Karpas-422 (cell line): ENCODE measurements around the gene CLIP4. TPM values are rescaled to one million over a fixed set of nuclear protein-coding genes. Genes with fewer than 3 reads are reported as not detected.

Source experiments
- DNase-seq: peaks from one replicate; pipeline ENCODE4 v3.0.0-alpha.2; 2015
- H2AFZ ChIP-seq: fragments of 200-600 bp; sonication (generic); 2 replicates; pipeline ENCODE4 v1.6.1; 2014; ENCODE audit warnings: antibody characterized with exemption, low read length, mixed read lengths
- H3K27ac ChIP-seq: fragments of 200-600 bp; sonication (generic); 2 replicates; pipeline ENCODE4 v1.5.1; 2014; ENCODE audit warnings: mild to moderate bottlenecking, low read length, moderate library complexity
- H3K27me3 ChIP-seq: fragments of 200-600 bp; sonication (generic); 2 replicates; pipeline ENCODE4 v1.6.1; 2014; ENCODE audit warnings: low read length, mixed read lengths
- H3K36me3 ChIP-seq: fragments of 200-600 bp; sonication (generic); 2 replicates; pipeline ENCODE4 v1.6.1; 2014; ENCODE audit warnings: low read length, mixed read lengths; ENCODE audit not compliant: insufficient read depth
- H3K4me1 ChIP-seq: fragments of 200-600 bp; sonication (generic); 2 replicates; pipeline ENCODE4 v1.6.1; 2014; ENCODE audit warnings: mild to moderate bottlenecking, low read length, mixed read lengths
- H3K4me2 ChIP-seq: fragments of 200-600 bp; sonication (generic); 2 replicates; pipeline ENCODE4 v1.6.1; 2014; ENCODE audit warnings: low read length, low read depth, mild to moderate bottlenecking; ENCODE audit not compliant: poor library complexity, severe bottlenecking
- H3K4me3 ChIP-seq: fragments of 200-600 bp; sonication (generic); 2 replicates; pipeline ENCODE4 v1.5.1; 2014; ENCODE audit warnings: mild to moderate bottlenecking, antibody characterized with exemption, low read length, mixed read lengths
- H3K79me2 ChIP-seq: fragments of 200-600 bp; sonication (generic); 2 replicates; pipeline ENCODE4 v1.6.1; 2014; ENCODE audit warnings: mild to moderate bottlenecking, low read length, mixed read lengths
- H3K9ac ChIP-seq: fragments of 200-600 bp; sonication (generic); 2 replicates; pipeline ENCODE4 v1.6.0; 2014; ENCODE audit warnings: low read length
- H3K9me2 ChIP-seq: fragments of 200-600 bp; sonication (generic), shearing (Covaris generic); replicated peaks from 2 replicates; pipeline ENCODE4 v1.6.0; 2014; ENCODE audit warnings: mild to moderate bottlenecking, low read length, moderate library complexity; ENCODE audit not compliant: insufficient read depth
- H3K9me3 ChIP-seq: fragments of 300-700, 200-600 bp; sonication (generic); 2 replicates; pipeline ENCODE4 v1.6.1; 2014; ENCODE audit warnings: low read length, mixed read lengths
- H4K20me1 ChIP-seq: fragments of 200-600 bp; sonication (generic); 2 replicates; pipeline ENCODE4 v1.6.1; 2014; ENCODE audit warnings: mild to moderate bottlenecking, antibody characterized with exemption, low read length, low read depth; ENCODE audit not compliant: insufficient read depth
- total RNA-seq: library from RNA; depleted of rRNA; stranded (reverse); fragments of >200 nt; shearing (Covaris generic); gene quantifications from 2 replicates; pipeline ENCODE4 v1.2.3, GENCODE V29; 2014; ENCODE audit warnings: low replicate concordance

CLIP4 gene
- total RNA-seq, 1 experiment from 2014 or later: not detected

DNA sequence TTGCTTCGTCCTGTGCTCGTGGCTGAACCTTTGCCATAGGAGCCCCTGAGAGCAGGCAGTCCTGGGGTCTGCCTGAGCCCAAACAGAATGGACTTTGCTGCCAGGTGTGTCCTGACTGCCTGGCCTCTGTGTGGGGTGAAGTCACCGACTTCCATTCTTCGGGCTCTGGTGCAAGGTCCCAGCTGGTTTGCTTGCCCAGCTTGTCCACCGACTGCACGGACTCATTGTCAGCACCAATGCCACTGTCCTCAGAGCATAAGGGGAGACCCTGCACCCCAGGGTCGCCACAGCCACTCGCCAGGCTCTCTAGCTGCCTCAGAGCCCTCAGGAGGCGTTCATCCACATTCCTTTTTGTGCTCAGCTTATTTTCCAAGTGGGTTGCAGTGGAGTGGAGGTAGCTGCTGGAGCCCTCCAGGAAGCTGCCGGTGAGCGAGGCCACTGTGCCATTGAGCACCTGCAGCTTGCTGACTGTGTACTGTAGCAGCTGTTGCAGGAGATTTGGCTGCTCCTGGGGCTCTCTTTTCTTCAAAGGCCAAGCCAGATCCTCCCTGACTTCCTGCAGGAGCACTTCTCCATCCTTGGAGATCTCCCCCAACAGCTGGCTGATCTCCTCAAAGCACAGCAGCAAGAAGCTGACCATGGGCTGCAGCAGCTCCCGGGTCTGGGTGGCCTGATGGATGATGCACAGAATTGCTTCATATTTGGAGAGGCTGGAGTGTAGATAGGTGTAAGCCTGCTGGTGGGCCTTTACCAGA, 42.1 kb upstream of the CLIP4 start:
- Histone ChIP-seq H3K4me2 (no peak overlapping the region), H3K9me2 (no peaks in the 10 kb centered on the region), H3K4me3 (no peak overlapping the region), H3K27me3 (no peaks in the 10 kb centered on the region), H3K36me3 (no peaks in the 10 kb centered on the region), H3K79me2 (no peaks in the 10 kb centered on the region), H4K20me1 (no peaks in the 10 kb centered on the region), H2AFZ (no peak overlapping the region), H3K27ac (no peak overlapping the region), H3K9me3 (no peaks in the 10 kb centered on the region), H3K9ac (no peak overlapping the region), H3K4me1 (peaks cover 6% of the 10 kb centered on the region)
- no peak for DNase-seq

DNA sequence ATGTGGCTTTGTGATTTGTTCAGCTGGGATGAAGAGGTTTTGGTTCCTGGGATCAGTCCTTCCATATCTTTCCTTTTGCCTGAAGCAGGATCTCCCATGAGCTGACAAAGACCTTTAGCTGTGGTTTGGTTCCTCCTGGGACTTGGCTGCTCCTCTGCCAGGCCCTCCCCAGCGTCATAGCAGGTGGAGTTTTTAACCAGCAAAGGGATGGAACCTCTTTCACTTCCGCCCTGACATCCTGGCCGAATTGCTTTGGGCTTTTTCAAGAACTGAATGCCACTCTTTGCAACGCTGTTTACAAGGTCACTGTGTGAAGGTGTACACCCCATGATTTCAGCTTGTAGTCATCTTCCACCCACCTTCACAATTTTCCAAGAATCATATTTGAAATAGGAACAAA, 41.3 kb upstream of the CLIP4 start:
- H2AFZ ChIP-seq: no peak overlapping the region
- peaks cover 6% of the 10 kb centered on the region for H3K4me1 ChIP-seq
- H3K9me2 ChIP-seq: no peaks in the 10 kb centered on the region
- DNase-seq: no peak
- H3K27ac ChIP-seq: no peak overlapping the region
- H3K9me3 ChIP-seq: no peaks in the 10 kb centered on the region
- no peaks in the 10 kb centered on the region for H3K36me3 ChIP-seq
- H3K79me2 ChIP-seq: no peaks in the 10 kb centered on the region
- no peak overlapping the region for H3K4me3 ChIP-seq
- no peaks in the 10 kb centered on the region for H4K20me1 ChIP-seq
- no peak overlapping the region for H3K4me2 ChIP-seq
- no peak overlapping the region for H3K9ac ChIP-seq
- no peaks in the 10 kb centered on the region for H3K27me3 ChIP-seq

DNA sequence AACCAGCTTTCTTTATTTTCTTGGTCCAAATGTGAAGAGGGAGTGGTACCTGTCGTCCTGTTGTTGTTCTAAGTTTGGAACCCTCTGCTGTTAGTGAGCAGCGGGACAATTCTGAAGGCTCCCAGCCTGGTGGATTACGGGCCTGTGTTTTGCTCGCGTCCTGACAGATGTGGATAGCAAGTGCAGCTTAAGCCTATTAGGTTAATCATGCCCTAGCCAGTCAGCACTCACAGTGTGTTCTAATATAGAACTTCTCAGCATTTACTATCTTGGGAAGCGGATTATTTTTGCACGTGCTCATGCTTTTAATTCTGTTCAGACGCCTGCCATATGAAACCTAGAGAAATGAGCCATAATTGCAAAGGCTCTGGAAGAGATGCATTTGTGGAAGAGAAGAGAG, 40.8 kb upstream of the CLIP4 start, which contains the start of gene PCARE:
Gene PCARE, minus strand, starts transcription at position 113 of the 400 bp plus-strand sequence. CDS start 262 bp downstream, outside the sequence.
- no peak within 1 kb of the TSS for H2AFZ ChIP-seq
- DNase-seq: no peak
- H3K9me2 ChIP-seq: no peaks in the 10 kb centered on the region
- no peak within 1 kb of the TSS for H3K4me2 ChIP-seq
- no peak within 1 kb of the TSS for H3K9ac ChIP-seq
- no peaks in the 10 kb centered on the region for H3K27me3 ChIP-seq
- no peaks in the 10 kb centered on the region for H3K79me2 ChIP-seq
- no peak within 1 kb of the TSS for H3K27ac ChIP-seq
- H3K36me3 ChIP-seq: no peaks in the 10 kb centered on the region
- no peak within 1 kb of the TSS for H3K4me3 ChIP-seq
- no peaks in the 10 kb centered on the region for H4K20me1 ChIP-seq
- H3K4me1 ChIP-seq: peaks cover 6% of the 10 kb centered on the region
- H3K9me3 ChIP-seq: no peaks in the 10 kb centered on the region

DNA sequence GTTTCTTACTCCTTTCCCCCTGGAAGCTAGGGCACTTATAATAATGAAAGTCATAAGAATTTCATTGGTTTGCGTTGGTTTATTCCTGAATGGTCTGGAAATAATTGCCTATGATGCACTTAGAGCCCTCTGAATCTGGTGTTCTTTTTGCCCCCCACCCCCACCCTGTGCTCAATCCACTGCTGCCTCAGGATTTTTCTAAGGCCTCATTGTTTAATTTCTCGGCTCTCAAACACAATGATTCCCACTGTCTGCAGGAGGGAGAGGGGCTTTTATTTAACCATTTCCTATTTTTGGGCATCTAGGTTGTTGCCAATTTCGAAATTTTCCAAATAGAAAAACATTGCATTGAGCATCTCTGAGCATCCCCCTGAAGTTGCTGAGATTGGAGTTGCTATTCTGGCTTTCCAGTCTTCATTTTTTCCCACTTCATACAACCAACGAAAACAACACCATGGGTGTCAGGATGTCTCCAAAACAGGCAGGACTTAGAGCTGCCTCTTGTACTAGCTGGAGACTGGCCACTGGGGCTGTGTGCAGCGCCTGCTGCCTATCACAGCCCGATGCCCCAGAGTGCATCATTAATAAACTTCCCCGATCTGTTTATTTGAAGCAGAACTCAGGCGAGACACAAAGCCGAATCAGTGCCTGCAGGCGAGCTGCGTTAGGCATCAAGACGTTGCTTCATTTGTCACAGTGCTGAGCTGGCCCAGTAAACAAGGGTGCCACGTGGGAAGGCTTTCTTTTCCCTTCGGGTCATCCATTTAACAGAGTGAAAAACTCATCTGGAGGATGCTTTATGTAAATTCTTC, 39.1 kb upstream of the CLIP4 start:
- H3K36me3 ChIP-seq: no peaks in the 10 kb centered on the region
- H3K79me2 ChIP-seq: no peaks in the 10 kb centered on the region
- H2AFZ ChIP-seq: no peak overlapping the region
- H3K4me1 ChIP-seq: peaks cover 6% of the 10 kb centered on the region
- no peaks in the 10 kb centered on the region for H3K9me3 ChIP-seq
- no peaks in the 10 kb centered on the region for H4K20me1 ChIP-seq
- H3K27me3 ChIP-seq: no peaks in the 10 kb centered on the region
- peak; percentile 45 for DNase-seq
- no peaks in the 10 kb centered on the region for H3K9me2 ChIP-seq
- no peak overlapping the region for H3K9ac ChIP-seq
- no peak overlapping the region for H3K4me3 ChIP-seq
- no peak overlapping the region for H3K27ac ChIP-seq
- no peak overlapping the region for H3K4me2 ChIP-seq

DNA sequence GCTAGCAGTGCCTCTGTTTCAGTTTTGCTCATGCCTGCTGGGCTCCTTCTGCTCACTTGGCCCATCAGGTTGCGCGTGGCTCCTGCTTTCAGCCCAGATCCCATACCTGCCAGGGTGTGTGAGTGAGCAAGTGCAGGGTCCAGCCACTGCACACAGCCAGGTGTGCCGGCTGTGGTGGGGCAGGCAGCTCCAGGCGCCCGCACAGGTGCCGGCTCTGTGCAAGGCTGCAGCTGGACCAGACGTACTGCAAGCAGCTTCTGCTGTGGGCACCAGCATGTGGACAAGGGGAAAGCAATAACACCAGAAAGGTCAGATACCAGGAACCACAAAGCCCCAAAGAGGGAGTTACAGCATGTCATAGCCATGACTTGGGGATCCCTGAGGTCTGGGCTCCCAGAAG, 35.3 kb upstream of the CLIP4 start:
- H3K4me3 ChIP-seq: no peak overlapping the region
- H3K79me2 ChIP-seq: no peaks in the 10 kb centered on the region
- no peak for DNase-seq
- H3K27ac ChIP-seq: no peak overlapping the region
- H3K36me3 ChIP-seq: no peaks in the 10 kb centered on the region
- H3K9ac ChIP-seq: no peak overlapping the region
- peaks cover 6% of the 10 kb centered on the region for H3K4me1 ChIP-seq
- H4K20me1 ChIP-seq: no peaks in the 10 kb centered on the region
- H3K4me2 ChIP-seq: no peak overlapping the region
- H3K9me2 ChIP-seq: no peaks in the 10 kb centered on the region
- H2AFZ ChIP-seq: no peak overlapping the region
- no peaks in the 10 kb centered on the region for H3K27me3 ChIP-seq
- no peaks in the 10 kb centered on the region for H3K9me3 ChIP-seq

DNA sequence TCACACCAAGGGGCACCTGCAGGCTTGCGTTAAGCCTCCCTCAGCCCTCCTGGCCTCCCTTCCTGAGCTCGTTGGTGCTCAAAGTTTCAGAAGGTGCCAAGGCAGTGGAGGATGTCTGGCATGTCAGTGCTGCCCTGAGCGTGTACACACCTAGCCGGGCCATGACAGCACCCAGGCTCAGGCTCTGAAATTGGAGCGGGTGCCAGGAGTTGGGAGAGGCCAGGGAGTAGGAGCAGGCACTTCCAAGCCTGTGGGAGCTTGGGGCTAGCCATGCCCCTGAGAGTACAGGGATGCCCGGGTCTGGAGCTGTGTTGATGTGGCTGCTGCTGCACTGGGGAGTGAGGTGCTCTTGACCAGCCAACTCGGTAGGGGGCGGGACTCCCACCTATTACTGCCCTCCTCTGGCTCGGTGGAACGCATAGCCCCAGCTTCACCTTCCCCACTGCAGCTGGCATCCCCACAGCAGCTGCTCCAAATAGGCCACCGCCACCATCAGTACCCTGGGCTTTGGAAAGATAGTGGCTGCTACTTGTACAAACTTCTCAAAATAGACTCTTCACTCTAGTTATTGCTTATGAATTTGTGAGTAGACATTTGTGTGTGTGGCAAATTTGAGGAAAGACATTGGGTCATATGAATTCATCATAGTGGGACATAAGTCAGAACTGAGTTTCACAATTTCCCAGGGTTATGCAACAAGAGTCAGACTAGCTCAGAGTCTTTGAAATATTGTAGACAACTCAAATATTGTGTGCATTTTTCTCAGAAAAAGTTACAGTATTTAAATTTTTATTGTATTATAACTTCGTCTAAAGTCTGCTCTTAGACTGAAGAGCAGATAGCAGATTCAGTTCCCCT, 34.1 kb upstream of the CLIP4 start:
- Histone ChIP-seq H4K20me1 (no peaks in the 10 kb centered on the region), H3K4me2 (no peak overlapping the region), H3K9ac (no peak overlapping the region), H3K27me3 (no peaks in the 10 kb centered on the region), H3K4me3 (no peak overlapping the region), H3K79me2 (no peaks in the 10 kb centered on the region), H2AFZ (no peak overlapping the region), H3K36me3 (no peaks in the 10 kb centered on the region), H3K27ac (no peak overlapping the region), H3K4me1 (peaks cover 5% of the 10 kb centered on the region), H3K9me2 (no peaks in the 10 kb centered on the region), H3K9me3 (no peaks in the 10 kb centered on the region)
- no peak for DNase-seq

DNA sequence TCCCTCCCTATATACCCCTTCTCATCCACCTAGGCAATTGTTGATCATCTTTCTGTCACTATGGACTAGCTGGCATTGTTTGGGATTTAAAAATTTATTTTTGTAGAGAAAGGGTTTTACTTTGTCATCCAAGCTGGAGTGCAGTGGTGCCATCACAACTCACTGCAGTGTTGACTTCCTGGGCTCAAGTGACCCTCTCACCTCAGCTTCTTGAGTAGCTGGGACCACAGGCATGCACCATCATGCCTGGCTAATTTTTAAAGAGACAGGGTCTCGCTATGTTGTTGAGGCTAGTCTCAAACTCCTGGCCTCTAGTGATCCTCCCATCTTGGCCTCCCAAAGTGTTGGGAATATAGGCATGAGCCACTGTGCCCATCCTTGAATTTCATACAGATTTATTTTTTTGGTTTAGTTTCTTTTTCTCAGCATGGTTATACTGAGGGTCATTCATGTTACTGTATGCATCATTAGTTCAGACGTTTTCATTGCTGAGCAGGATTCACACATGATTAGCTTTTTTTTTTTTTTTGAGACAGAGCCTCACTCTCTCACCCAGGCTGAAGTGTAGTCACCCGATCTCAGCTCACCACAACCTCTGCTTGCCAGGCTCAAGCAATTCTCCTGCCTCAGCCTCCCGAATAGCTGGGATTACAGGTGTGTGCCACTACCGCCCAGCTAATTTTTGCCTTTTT, 32.3 kb upstream of the CLIP4 start:
- no peak overlapping the region for H3K4me3 ChIP-seq
- no peaks in the 10 kb centered on the region for H3K36me3 ChIP-seq
- no peaks in the 10 kb centered on the region for H3K9me3 ChIP-seq
- H3K9ac ChIP-seq: no peak overlapping the region
- H3K27ac ChIP-seq: no peak overlapping the region
- H3K4me2 ChIP-seq: no peak overlapping the region
- H3K27me3 ChIP-seq: no peaks in the 10 kb centered on the region
- H3K79me2 ChIP-seq: no peaks in the 10 kb centered on the region
- no peak overlapping the region for H2AFZ ChIP-seq
- no peaks in the 10 kb centered on the region for H3K9me2 ChIP-seq
- H4K20me1 ChIP-seq: no peaks in the 10 kb centered on the region
- no peaks in the 10 kb centered on the region for H3K4me1 ChIP-seq
- no peak for DNase-seq
